Panc1 (cell line): Measurements from ENCODE around the gene PRR22. TPM values are rescaled to one million over a fixed set of nuclear protein-coding genes. Genes with fewer than 3 reads are reported as not detected.

Experiments
- ATAC-seq: fragments of 200-7000 bp; cut with Tn5 transposase; 2 replicates; pipeline ENCODE4 v1.9.1; 2020; ENCODE audit warnings: mild to moderate bottlenecking, moderate library complexity
- BruUV-seq: library from RNA; stranded (reverse); fragments of 400-500 nt; replicated peaks from 2 replicates; lab custom pipeline; 2021; lab: Mats Ljungman, UMichigan
- CTCF ChIA-PET: fragments of 300-600 bp; sonication (Branson Sonifier 250); formaldehyde crosslinking; loops from one replicate; lab custom pipeline; 2022; ENCODE audit warnings: antibody characterized with exemption; lab: Charles Lee
- POLR2A ChIA-PET: fragments of 300-600 bp; sonication (Branson Sonifier 250); formaldehyde crosslinking; loops from one replicate; lab custom pipeline; 2022; ENCODE audit warnings: antibody characterized with exemption; lab: Charles Lee
- DNase-seq: peaks from one replicate; pipeline ENCODE4 v3.0.0-alpha.2; 2010; ENCODE audit warnings: low read depth, low spot score
- H3K27ac ChIP-seq: 2 replicates; pipeline ENCODE4 v1.5.1; 2011; ENCODE audit warnings: mild to moderate bottlenecking, low read length, inconsistent platforms
- H3K27me3 ChIP-seq: fragments of 200-500 bp; sonication (Bioruptor generic); 2 replicates; pipeline ENCODE4 v1.6.0; 2014; ENCODE audit warnings: low read length, inconsistent platforms; ENCODE audit not compliant: control insufficient read depth, insufficient read depth
- H3K36me3 ChIP-seq: fragments of 200-500 bp; sonication (Bioruptor generic); 2 replicates; pipeline ENCODE4 v1.5.1; 2014; ENCODE audit warnings: inconsistent platforms, mild to moderate bottlenecking, low read length, moderate library complexity; ENCODE audit not compliant: control insufficient read depth, insufficient read depth
- H3K4me1 ChIP-seq: 2 replicates; pipeline ENCODE4 v1.5.1; 2011; ENCODE audit warnings: inconsistent platforms, mild to moderate bottlenecking, low read length, moderate library complexity; ENCODE audit not compliant: control insufficient read depth, insufficient read depth
- H3K4me3 ChIP-seq, 2 experiments: 2 replicates each; pipeline ENCODE4 v1.5.1; 2011 to 2012; ENCODE audit warnings: low read depth in 2 of 2, low read length in 2 of 2, mild to moderate bottlenecking in 2 of 2, inconsistent platforms in 1 of 2, moderate library complexity in 1 of 2
- H3K9me3 ChIP-seq: fragments of 200-500 bp; sonication (Bioruptor generic); 2 replicates; pipeline ENCODE4 v1.5.1; 2014; ENCODE audit warnings: low read depth, mild to moderate bottlenecking, inconsistent platforms, low read length, moderate library complexity; ENCODE audit not compliant: control insufficient read depth, insufficient read depth
- POLR2AphosphoS5 ChIP-seq: IDR thresholded peaks from 2 replicates; pipeline ENCODE4 v1.6.1; 2012; ENCODE audit warnings: mild to moderate bottlenecking, low read depth, low read length, moderate library complexity
- REST ChIP-seq, 2 experiments: IDR thresholded peaks; 2 replicates each; pipeline ENCODE4 v1.6.1; 2011 to 2012; ENCODE audit warnings: low read depth in 2 of 2, control low read depth in 1 of 2, low read length in 1 of 2, mild to moderate bottlenecking in 1 of 2, moderate library complexity in 1 of 2; ENCODE audit not compliant: insufficient read depth in 1 of 2
- SIN3A ChIP-seq: IDR thresholded peaks from 2 replicates; pipeline ENCODE4 v1.6.1; 2012; ENCODE audit warnings: low read depth, mild to moderate bottlenecking, low read length, moderate library complexity, borderline replicate concordance; ENCODE audit not compliant: insufficient read depth
- TCF7L2 ChIP-seq: IDR thresholded peaks from 2 replicates; pipeline ENCODE4 v1.6.1; 2011; ENCODE audit warnings: mild to moderate bottlenecking, low read depth, low read length, inconsistent platforms
- in situ Hi-C: cut with HindIII; loops from 2 replicates; pipeline ENCODE4 v1.10.0; 2016; ENCODE audit warnings: low sequenced_read_pairs, low pct_unique_long_range_greater_than_20kb
- intact Hi-C: fragments of 100-400 bp; cut with micrococcal nuclease; formaldehyde crosslinking; loops from one replicate; pipeline ENCODE4 v1.10.0; 2022; ENCODE audit not compliant: unreplicated experiment
- total RNA-seq: library from RNA; stranded (reverse); gene quantifications from one replicate; pipeline ENCODE4 v1.2.1, GENCODE V29; 2021; ENCODE audit not compliant: unreplicated experiment
- TF ChIP-seq, protein P1 (sequence below): fragments of 450-650 bp; IDR thresholded peaks from 2 replicates; pipeline ENCODE4 v1.5.1; 2017; ENCODE audit warnings: mild to moderate bottlenecking

PRR22 gene
- total RNA-seq, 1 experiment from 2014 or later: 5.9 TPM

DNA sequence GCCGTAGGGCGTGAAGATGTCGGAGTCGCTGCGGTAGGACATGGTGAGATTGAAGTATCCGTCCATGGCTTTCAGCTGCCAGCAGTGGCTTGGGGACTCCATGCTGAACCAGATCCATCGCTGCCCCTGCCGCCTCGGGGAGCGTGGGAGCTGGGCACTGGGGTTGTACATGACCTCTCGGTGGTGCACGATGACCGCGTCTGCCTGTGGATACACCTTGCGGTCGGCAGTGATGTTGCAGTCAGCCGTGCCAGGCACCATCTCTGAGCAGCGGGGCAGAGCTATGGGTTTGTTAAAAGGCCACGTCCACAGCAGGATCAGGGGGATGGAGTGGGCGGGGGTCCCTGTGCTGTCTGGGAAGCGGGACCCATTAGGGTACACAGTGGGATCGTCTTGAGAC lies 47.5 kb upstream of the PRR22 start:
- TF ChIP-seq SIN3A (no peak), POLR2AphosphoS5 (no peak), REST (IDR thresholded peaks at IDR 0.05; ENCODE audit: insufficient read depth in 1 of 2, low read depth in 2 of 2, low read length in 1 of 2) (no peak), TCF7L2 (no peak)
- TF ChIP-seq, protein P1, sequence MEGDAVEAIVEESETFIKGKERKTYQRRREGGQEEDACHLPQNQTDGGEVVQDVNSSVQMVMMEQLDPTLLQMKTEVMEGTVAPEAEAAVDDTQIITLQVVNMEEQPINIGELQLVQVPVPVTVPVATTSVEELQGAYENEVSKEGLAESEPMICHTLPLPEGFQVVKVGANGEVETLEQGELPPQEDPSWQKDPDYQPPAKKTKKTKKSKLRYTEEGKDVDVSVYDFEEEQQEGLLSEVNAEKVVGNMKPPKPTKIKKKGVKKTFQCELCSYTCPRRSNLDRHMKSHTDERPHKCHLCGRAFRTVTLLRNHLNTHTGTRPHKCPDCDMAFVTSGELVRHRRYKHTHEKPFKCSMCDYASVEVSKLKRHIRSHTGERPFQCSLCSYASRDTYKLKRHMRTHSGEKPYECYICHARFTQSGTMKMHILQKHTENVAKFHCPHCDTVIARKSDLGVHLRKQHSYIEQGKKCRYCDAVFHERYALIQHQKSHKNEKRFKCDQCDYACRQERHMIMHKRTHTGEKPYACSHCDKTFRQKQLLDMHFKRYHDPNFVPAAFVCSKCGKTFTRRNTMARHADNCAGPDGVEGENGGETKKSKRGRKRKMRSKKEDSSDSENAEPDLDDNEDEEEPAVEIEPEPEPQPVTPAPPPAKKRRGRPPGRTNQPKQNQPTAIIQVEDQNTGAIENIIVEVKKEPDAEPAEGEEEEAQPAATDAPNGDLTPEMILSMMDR: no peak
- Histone ChIP-seq H3K27me3 (no peaks in the 10 kb centered on the region), H3K36me3 (no peaks in the 10 kb centered on the region), H3K4me3 (no peak overlapping the region), H3K9me3 (no peaks in the 10 kb centered on the region), H3K27ac (no peak overlapping the region), H3K4me1 (peaks cover 1% of the 10 kb centered on the region; the same call in 1 of the 2 replicates)
- in situ Hi-C loops (no loop called here), intact Hi-C loops (no loop called here)
- ChIA-PET POLR2A (no interaction called here), CTCF (no interaction called here)
- DNase-seq (no peak), ATAC-seq (no peak)
- BruUV-seq: no TSS peak

DNA sequence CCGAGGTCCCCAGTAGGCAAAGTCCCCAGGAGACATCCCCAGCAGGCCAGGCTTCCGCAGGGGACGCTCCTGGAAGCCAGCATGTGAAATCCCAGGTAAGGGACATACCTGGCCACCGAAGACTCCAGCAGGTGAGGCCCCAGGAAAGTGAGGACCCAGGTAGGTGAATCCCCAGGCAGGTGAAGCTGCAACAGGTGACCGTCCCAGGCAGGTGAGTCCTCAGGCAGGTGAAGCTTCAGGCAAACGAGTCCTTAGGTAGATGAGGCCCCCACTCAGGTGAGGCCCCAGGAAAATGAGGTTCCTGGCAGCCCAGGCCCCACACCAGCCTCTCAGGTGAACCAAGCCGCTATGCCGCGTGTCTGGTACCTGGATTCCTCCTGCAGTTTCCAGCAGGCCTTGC lies 46.6 kb upstream of the PRR22 start:
- in situ Hi-C loops: no loop called here
- ATAC-seq (no peak), DNase-seq (no peak)
- Histone ChIP-seq H3K27me3 (no peaks in the 10 kb centered on the region), H3K9me3 (no peaks in the 10 kb centered on the region), H3K4me1 (peaks cover 8% of the 10 kb centered on the region), H3K27ac (no peak overlapping the region), H3K36me3 (no peaks in the 10 kb centered on the region), H3K4me3 (no peak overlapping the region)
- ChIA-PET CTCF (interaction anchor here (0.6 kb wide), 1 partner anchor 22 kb away, joined by 3 read pairs; no protein-coding TSS in a partner anchor), POLR2A (no interaction called here)
- TF ChIP-seq POLR2AphosphoS5 (no peak), TCF7L2 (no peak), REST (IDR thresholded peaks at IDR 0.05; ENCODE audit: insufficient read depth in 1 of 2, low read depth in 2 of 2, low read length in 1 of 2) (no peak), SIN3A (no peak)
- TF ChIP-seq, protein P1: no peak
- BruUV-seq: no TSS peak
- intact Hi-C loops: no loop called here
